Measurements from ENCODE around the gene SULF2. TPM values are rescaled to one million over a fixed set of nuclear protein-coding genes. Genes with fewer than 3 reads are reported as not detected.

The SULF2 gene
- total RNA-seq, 1 experiment from 2014 or later, result 82.2 TPM

DNA sequence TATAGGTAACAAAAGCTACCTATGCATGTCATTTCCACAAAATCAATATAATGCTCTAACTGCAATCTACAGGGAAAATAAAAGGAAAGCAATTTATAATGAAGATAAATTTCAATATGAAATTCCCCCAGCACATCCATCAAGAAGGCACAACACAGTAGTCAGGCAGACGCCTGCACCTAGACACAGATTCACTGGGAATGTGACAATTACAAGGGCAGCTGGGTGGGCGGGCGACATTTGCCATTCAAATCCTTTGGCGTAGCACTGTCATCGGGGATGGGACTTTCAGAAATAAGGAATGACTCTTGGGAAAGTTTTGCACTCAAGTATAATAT, 60.4 kb downstream of the SULF2 start:
- POLR2A ChIA-PET, result interaction anchor here (1.5 to 1.7 kb wide), 3 partner anchors 61 to 896 kb away, joined by 3 to 6 read pairs (median 4); partner anchors contain the start of gene SULF2
- Mint-ChIP-seq H3K27ac (ENCODE audit: low read depth, unreplicated experiment) (no peak overlapping the region), H3K4me3 (ENCODE audit: unreplicated experiment) (no peak overlapping the region), H3K27me3 (ENCODE audit: insufficient read depth, unreplicated experiment) (no peaks in the 10 kb centered on the region), H3K36me3 (ENCODE audit: insufficient read depth, unreplicated experiment) (peaks cover 61% of the 10 kb centered on the region), H3K9me3 (ENCODE audit: unreplicated experiment) (no peaks in the 10 kb centered on the region), H3K4me1 (ENCODE audit: insufficient read depth, unreplicated experiment) (no peaks in the 10 kb centered on the region)
- intact Hi-C loops (cut with micrococcal nuclease), result loop anchor here (1.0 kb wide), 4 partner anchors 59 to 896 kb away; no protein-coding TSS in a partner anchor
- DNase-seq (ENCODE audit: unreplicated experiment), result no peak
- TF ChIP-seq, protein P1, sequence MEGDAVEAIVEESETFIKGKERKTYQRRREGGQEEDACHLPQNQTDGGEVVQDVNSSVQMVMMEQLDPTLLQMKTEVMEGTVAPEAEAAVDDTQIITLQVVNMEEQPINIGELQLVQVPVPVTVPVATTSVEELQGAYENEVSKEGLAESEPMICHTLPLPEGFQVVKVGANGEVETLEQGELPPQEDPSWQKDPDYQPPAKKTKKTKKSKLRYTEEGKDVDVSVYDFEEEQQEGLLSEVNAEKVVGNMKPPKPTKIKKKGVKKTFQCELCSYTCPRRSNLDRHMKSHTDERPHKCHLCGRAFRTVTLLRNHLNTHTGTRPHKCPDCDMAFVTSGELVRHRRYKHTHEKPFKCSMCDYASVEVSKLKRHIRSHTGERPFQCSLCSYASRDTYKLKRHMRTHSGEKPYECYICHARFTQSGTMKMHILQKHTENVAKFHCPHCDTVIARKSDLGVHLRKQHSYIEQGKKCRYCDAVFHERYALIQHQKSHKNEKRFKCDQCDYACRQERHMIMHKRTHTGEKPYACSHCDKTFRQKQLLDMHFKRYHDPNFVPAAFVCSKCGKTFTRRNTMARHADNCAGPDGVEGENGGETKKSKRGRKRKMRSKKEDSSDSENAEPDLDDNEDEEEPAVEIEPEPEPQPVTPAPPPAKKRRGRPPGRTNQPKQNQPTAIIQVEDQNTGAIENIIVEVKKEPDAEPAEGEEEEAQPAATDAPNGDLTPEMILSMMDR (IDR thresholded peaks at IDR 0.05; ENCODE audit: unreplicated experiment), result no peak
- BruUV-seq (replicated peaks), result no TSS peak
- CTCF ChIA-PET, result interaction anchor here (0.6 to 3.9 kb wide), 22 partner anchors 8 to 896 kb away, joined by 3 to 48 read pairs (median 6); partner anchors contain the start of gene SULF2

DNA sequence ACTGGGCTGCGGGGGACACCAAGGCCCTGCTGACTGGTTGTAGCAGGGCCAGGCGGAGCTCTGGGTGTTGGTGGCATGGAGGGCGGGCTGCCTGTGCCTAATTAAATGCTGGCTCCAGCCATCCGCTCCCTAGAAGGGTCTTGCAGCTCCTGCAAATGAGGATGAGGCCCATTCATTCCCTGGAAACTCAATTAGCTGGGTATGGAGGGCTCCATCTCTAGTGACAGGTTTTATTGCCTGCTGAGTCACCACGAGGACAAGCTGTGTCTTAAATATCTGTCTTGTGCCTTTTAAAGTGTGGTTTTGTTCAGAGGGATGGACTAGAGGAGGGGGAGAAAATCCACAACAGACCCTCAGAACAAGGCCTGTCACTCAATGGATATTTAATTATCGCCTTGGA, 60.9 kb downstream of the SULF2 start:
- H3K27ac Mint-ChIP-seq (ENCODE audit: low read depth, unreplicated experiment), result no peak overlapping the region
- no peaks in the 10 kb centered on the region for H3K9me3 Mint-ChIP-seq (ENCODE audit: unreplicated experiment)
- TF ChIP-seq, protein P1 (IDR thresholded peaks at IDR 0.05; ENCODE audit: unreplicated experiment), result no peak
- no peaks in the 10 kb centered on the region for H3K27me3 Mint-ChIP-seq (ENCODE audit: insufficient read depth, unreplicated experiment)
- intact Hi-C loops (cut with micrococcal nuclease), result no loop called here
- H3K36me3 Mint-ChIP-seq (ENCODE audit: insufficient read depth, unreplicated experiment), result peaks cover 56% of the 10 kb centered on the region
- DNase-seq (ENCODE audit: unreplicated experiment), result no peak
- H3K4me3 Mint-ChIP-seq (ENCODE audit: unreplicated experiment), result no peak overlapping the region
- BruUV-seq (replicated peaks), result no TSS peak
- H3K4me1 Mint-ChIP-seq (ENCODE audit: insufficient read depth, unreplicated experiment), result no peaks in the 10 kb centered on the region
- ChIA-PET CTCF (interaction anchor here (0.6 to 3.9 kb wide), 18 partner anchors 8 to 897 kb away, joined by 3 to 48 read pairs (median 6); partner anchors contain the start of gene SULF2), POLR2A (interaction anchor here (1.5 to 1.7 kb wide), 3 partner anchors 62 to 896 kb away, joined by 3 to 6 read pairs (median 4); partner anchors contain the start of gene SULF2)

DNA sequence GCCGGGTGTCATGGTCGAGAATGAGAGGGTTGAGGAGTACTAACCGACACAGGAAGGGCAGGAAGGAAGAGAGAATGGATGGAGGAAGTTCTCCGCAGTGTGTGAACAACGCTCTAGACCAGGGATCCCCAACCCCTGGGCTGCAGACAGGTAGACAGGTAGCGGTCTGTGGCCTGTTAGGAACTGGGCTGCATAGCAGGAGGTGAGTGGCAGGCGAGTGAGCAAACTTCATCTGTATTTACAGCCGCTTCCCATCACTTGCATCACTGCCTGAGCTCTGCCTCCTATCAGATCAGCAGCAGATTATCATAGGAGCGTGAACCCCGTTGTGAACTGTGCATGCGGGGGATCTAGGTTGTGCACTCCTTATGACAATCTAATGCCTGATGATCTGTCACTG, 62.0 kb downstream of the SULF2 start:
- BruUV-seq (replicated peaks), result no TSS peak
- no peak overlapping the region for H3K4me3 Mint-ChIP-seq (ENCODE audit: unreplicated experiment)
- peak overlapping the region; percentile 52 for H3K27ac Mint-ChIP-seq (ENCODE audit: low read depth, unreplicated experiment)
- ChIA-PET CTCF (interaction anchor here (1.0 to 3.9 kb wide), 6 partner anchors 11 to 898 kb away, joined by 3 to 48 read pairs (median 8); partner anchors contain the start of gene SULF2), POLR2A (interaction anchor here (0.7 to 1.5 kb wide), 2 partner anchors 29 to 572 kb away, joined by 3 read pairs; no protein-coding TSS in a partner anchor)
- H3K9me3 Mint-ChIP-seq (ENCODE audit: unreplicated experiment), result no peaks in the 10 kb centered on the region
- intact Hi-C loops (cut with micrococcal nuclease), result no loop called here
- no peaks in the 10 kb centered on the region for H3K4me1 Mint-ChIP-seq (ENCODE audit: insufficient read depth, unreplicated experiment)
- H3K36me3 Mint-ChIP-seq (ENCODE audit: insufficient read depth, unreplicated experiment), result peaks cover 47% of the 10 kb centered on the region
- H3K27me3 Mint-ChIP-seq (ENCODE audit: insufficient read depth, unreplicated experiment), result no peaks in the 10 kb centered on the region
- DNase-seq (ENCODE audit: unreplicated experiment), result no peak
- TF ChIP-seq, protein P1 (IDR thresholded peaks at IDR 0.05; ENCODE audit: unreplicated experiment), result no peak

DNA sequence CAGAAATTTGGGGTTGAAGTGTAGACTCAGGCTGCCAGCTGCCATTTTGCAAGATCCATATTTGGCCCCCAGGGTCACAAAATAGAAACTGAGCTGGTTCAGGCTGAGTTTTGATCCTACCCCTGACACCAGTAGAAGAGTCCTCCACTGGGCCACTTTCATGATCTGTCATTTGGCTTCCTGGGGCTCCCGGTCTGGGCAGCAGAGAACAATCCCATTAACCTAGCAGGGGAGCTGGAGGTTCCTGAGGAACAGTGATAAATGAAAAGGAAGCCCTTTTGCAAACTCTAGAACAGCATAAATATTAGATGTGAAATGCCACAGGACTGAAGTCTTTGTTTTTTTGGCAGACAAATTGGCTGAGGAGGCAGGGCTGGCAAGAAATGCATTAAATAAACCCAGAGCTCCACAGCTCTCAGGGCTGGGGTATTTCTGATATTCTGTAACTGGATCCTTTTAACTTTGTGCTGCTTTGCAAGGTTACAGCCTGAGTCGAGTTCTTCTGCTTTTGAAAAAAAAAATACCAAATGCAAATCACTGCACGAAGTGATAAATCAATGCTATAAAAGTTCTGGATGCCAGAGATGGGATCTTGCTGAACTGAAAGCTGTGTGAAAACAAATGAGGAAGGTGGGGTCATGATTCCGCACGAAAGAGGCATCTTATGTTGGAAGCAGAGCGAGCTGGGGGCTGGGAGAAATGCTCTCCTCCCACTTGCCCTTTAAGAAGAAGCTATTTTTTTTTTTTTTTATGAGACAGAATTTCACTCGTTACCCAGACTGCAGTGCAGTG, 64.4 kb downstream of the SULF2 start:
- H3K27ac Mint-ChIP-seq (ENCODE audit: low read depth, unreplicated experiment), result no peak overlapping the region
- intact Hi-C loops (cut with micrococcal nuclease), result no loop called here
- ChIA-PET POLR2A (interaction anchor here (0.7 kb wide), 1 partner anchor 382 kb away, joined by 3 read pairs; no protein-coding TSS in a partner anchor), CTCF (interaction anchor here (1.0 to 2.5 kb wide), 7 partner anchors 9 to 900 kb away, joined by 3 to 12 read pairs (median 5); no protein-coding TSS in a partner anchor)
- no peaks in the 10 kb centered on the region for H3K9me3 Mint-ChIP-seq (ENCODE audit: unreplicated experiment)
- BruUV-seq (replicated peaks), result no TSS peak
- H3K4me3 Mint-ChIP-seq (ENCODE audit: unreplicated experiment), result no peak overlapping the region
- TF ChIP-seq, protein P1 (IDR thresholded peaks at IDR 0.05; ENCODE audit: unreplicated experiment), result no peak
- H3K27me3 Mint-ChIP-seq (ENCODE audit: insufficient read depth, unreplicated experiment), result no peaks in the 10 kb centered on the region
- H3K36me3 Mint-ChIP-seq (ENCODE audit: insufficient read depth, unreplicated experiment), result peaks cover 52% of the 10 kb centered on the region
- no peaks in the 10 kb centered on the region for H3K4me1 Mint-ChIP-seq (ENCODE audit: insufficient read depth, unreplicated experiment)
- DNase-seq (ENCODE audit: unreplicated experiment), result no peak
